SKM-1 (cell line): ENCODE data around the gene NEUROD1.

Experiments used
- DNase-seq: peaks from one replicate; lab custom pipeline; 2025; ENCODE audit not compliant: unreplicated experiment; lab: John Stamatoyannopoulos, UW

NEUROD1 gene

DNA sequence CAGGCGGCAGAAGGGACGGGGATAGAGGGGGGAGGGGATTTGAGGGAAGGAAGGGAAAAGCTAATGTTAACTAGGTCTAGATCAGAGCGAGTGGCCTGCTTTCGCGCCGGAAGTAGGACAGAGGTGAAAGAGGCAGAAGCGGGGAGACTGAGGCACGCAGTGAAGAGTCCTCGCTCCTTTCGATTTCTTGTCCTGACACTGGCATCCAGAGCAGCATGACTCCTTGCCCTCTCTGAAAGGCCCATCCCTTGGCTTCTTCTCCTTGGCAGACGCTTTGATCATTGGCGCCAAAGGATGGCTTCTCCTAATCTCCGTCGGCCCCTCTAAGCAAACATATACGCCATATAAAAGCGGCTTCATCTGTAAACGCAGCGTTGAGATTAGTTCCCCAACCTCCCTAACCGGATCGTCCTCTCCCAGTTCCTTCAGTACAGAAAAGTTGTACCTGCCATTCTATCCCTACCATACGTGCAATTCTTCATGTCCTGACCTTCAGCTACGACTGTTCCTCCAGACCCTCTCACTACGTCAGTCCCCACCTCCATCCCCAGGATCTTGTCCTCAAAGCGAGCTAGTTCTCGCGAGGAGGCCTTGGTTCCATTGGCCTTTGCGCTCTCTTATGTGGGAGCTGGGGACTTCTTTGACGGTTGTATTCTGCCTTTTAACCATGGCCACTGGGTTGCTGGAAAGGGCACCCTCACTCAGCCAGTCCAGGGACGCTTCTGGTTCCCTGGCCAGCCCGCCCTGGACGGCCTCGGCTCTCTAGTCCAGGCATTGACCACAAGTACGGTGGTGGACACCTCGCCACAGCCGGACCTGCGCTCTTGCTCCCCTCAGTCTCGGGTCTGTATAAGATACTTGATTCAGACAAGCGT, 857 bp upstream of the NEUROD1 start:
- DNase-seq: no peak

DNA sequence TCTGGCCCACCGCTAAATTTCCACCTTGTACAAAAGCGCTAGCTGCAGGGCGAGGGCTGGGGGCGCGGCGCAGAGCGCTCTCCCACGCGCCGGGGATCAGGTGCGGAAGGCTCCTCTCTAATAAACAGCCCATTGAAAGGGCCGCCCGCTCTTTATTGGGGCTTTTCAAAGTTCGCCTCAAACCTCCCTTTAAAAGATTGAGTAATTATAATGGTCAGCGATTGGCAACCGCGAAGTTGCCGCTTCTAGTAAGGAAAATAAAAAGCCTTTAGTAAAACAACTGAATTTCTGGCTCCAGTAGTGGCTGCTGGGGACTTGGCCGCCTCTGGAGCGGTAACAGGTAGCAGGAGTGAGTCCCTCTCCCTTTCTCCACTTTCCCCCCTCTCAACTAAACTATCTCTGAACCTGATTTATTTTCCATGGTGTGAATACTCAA, 755 bp downstream of the NEUROD1 start:
- no peak for DNase-seq

DNA sequence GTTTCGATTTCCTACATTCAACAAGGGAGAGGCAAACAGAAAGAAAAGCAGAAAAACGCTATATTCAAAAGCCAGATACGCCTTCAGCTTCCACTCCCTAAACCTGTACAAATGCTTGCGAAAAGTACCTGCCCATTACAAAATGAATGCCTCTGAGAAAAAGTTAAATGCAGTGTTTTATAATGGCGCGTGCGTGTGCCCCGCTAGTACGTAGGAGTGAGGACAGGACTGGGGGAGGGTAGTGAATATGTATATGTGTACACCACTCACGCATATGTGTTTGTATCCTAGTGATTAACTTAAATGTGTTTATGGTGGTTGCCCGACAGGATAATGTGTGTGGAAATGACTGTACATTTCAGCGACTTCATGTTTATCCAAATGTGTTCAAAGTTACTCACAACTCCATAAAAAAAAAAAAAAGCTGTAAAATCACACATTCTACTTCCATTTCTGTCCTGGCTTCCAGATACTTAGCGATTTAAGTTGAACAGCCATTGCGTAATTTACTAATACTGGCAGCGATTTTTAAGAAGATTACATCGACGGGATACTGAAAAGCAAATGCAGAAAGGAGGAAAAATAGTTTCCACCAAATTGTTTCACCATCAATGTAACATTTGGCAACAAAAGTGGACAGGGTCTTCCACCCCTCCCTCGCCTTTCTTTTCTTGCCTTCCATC, 1.3 kb downstream of the NEUROD1 start:
- no peak for DNase-seq

DNA sequence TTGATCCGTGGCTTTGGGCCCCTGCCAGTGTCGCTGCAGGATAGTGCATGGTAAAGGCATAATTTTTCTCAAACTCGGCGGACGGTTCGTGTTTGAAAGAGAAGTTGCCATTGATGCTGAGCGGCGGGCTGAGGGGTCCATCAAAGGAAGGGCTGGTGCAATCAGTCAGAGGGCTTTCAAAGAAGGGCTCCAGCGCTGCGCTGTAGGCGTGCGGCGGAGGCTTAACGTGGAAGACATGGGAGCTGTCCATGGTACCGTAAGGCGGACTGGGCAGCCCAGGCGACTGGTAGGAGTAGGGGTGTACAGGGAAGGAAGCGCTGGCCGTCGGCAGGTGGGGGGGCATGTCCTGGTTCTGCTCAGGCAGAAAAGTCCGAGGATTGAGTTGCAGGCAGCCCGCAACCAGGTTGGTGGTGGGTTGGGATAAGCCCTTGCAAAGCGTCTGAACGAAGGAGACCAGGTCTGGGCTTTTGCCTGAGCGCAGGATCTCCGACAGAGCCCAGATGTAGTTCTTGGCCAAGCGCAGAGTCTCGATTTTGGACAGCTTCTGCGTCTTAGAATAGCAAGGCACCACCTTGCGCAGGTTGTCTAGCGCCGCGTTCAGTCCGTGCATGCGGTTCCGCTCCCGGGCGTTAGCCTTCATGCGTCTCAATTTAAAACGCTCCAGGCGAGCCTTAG, 2.3 kb downstream of the NEUROD1 start:
- no peak for DNase-seq

DNA sequence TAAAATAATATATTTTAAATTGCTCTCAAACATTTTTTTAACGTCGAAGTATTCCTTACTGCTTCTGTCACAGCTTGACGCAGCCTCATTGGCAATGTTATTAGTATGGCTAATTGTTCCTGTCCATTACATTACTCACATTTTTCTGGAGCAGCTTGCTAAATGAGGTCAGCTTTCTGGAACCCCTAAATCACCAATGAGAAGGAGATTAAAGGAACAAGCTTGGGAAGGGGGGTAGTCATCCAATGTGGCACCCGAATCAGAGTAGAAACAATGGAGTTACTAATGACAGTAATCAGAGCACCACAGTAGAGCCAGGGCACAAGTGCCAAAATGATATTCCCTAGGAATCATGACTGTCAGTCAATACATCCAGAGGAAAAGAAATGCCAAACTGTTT, 5.1 kb downstream of the NEUROD1 start:
- no peak for DNase-seq

DNA sequence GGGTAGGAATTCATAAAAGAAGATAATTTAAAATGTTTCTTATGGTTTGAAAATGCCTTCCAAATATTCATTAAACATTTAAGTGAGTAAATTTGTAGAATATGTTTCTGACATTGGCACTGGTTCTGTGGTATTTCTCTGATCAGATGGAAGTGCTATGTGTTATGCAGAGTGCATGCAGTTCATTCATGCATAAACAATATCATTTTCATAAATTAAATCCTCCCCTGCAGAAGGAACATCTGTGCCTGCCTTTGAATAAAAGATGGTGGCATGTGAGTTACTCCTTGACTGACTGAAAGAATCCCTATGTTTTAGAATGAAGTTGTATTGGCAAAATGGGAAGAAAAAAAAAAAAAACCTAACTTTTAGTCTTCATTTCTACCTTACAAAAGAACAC, 5.9 kb downstream of the NEUROD1 start:
- no peak for DNase-seq

DNA sequence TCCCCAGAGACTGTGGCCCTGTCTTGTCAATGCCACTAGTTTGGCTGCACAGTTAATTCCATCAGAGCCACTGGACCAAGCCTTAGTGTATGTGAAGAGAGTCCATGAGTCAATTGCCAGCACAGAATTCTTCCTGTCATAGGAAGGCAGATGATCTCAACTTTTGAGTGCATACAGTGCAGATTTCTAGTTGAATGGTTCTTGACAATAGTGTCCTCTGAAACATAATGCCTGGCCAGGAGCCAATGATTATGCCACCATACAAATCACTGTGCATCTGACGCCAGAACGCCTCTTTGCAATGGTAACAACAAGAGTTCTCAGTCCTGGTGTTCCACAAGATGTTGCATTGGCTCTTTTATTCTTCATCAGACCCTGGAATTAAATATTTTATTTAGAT, 7.1 kb downstream of the NEUROD1 start:
- no peak for DNase-seq

DNA sequence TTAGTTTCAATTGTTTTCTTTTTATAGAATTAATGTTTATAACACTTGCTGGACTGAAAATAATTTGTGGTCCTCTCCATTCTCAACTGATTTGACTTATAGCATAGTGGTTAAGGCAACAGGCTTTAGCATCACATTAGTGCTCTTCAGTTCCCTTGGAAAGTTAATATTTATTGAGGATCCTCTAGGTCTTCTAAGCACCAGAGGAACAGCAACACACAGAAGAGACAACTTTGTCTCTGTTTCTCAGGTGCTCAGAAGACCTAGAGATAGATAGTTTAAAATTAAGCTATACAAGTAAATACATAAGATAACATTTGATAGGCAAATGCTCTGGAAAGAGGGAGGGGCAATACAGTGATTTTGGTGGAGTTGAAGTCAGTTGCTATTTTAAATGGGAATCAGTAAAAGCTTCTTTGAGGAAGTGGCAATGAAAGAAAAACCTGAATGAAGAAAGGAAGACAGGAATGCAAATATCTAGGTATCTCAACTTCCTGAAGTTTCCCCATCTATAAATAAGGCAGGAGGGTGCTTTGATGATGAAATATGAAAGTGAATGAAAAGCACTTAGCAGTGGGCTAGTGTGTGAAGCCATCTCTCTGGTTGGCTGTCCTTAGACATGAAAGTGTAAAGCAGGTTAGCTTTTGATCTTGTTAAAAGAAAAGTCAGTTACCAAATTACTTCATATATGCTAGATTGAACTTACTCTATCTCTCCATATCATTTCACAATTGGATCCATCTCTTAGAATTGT, 7.9 kb downstream of the NEUROD1 start:
- DNase-seq: no peak

DNA sequence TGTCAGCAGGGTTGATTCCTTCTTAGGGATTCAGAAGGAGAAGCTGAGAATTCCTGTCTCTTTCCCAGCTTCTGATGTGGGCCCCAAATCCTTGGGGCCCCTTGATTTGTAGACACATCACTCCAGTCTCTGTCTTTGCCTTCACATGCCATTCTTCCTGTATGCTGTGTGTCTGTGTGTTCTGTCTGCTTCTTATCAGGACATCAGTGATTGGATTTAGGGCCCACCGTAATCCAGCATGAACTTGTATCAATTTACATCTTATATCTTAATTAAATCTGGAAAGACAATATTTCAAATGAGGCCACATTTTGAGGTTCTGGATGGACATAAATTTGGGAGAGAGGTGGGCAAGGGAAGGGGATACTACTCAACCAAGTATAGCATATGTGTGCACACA, 9.7 kb downstream of the NEUROD1 start:
- no peak for DNase-seq

DNA sequence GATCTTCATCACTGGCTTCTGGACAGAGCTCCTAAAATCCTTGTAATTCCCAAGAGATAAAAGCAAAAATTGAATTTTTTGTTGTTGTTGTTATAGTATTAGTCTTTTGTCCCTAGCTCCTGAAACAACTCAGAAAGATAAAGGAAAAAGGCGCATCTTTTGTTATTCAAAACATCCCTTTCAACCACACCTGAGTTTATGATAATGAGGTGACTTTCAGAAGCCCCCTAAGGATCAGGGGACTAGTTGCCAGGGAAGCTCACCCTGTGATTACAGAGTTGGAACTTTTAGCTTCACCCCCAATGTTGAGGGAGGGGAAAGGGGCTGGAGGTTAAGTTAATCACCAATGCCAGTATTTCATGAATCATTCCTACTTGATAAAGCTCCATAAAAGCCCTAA, 13.1 kb downstream of the NEUROD1 start:
- no peak for DNase-seq

DNA sequence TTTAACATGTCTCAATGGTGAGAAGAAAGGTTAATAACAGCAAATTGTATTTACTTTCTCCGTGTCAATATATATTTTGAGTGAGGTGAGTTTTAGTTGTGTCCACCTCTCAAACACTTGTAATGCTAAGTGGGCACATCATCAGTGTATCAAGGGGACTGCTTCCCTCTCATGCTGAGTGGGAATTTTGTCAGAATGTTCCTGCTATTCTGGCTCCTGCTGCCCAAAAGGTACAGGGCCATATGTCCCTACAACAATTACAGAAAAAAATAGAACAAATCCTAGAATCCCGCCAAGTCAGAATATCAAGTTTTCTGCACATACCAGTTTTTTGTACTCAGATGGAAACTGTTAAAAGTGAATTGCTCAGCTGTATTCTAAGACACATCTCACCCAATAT, 18.0 kb downstream of the NEUROD1 start:
- no peak for DNase-seq

DNA sequence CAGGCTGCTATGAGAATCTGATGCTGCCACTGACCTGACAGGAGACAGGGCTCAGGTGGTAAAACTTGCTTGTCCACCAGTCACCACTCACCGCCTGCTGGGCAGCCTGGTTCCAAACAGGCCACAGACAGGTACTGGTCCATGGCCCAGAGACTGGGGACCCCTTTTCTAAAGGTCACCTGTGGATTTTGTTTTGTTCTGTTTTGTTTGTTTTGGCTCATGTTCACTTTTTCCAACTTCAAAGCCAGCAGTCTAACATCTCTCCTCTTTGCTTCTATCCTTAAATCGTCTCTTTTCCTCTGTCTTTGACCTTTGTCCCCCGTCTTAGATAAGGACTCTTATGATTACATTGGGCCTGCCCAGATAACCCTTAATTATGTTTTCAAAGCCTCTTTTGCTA, 20.1 kb downstream of the NEUROD1 start:
- DNase-seq: no peak

DNA sequence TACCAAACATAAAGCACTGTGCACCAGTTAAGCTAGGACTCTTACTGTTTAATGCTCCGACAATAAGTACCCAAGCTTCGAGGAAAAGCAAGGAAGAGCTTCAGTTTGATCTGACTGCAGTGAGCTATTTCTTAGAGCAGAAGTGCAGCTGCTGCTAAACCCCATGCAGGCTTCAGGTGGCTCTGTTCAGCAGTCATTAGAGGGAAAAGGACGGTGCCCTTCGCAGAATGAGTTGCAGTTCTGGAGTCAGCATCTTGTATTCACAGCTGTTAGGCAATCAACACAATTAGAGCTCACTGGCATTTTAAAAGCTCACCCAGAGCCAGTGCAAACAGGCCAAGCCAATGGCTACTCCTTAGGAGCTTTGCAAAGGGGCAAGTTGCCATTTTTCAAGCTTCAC, 21.9 kb downstream of the NEUROD1 start:
- DNase-seq: no peak

DNA sequence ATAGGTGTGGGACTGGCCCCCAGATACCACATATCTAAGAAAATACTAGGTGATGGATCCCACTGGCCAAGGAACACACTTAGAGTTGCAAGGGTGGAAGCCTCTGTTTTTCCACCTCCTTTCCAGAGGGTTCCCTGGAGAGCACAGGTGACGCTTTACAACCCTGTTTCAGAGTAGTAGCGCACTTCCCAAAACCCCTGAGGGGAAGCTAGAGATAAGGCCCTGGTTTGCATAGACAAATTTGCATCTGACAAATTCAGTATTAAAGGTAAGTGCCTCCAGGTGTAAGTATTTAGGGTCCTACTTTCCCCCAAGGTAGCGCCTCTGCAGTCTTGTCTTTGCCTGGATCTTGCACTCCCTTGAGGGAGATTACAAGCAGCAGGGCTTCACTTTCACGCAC, 22.9 kb downstream of the NEUROD1 start:
- DNase-seq: no peak

DNA sequence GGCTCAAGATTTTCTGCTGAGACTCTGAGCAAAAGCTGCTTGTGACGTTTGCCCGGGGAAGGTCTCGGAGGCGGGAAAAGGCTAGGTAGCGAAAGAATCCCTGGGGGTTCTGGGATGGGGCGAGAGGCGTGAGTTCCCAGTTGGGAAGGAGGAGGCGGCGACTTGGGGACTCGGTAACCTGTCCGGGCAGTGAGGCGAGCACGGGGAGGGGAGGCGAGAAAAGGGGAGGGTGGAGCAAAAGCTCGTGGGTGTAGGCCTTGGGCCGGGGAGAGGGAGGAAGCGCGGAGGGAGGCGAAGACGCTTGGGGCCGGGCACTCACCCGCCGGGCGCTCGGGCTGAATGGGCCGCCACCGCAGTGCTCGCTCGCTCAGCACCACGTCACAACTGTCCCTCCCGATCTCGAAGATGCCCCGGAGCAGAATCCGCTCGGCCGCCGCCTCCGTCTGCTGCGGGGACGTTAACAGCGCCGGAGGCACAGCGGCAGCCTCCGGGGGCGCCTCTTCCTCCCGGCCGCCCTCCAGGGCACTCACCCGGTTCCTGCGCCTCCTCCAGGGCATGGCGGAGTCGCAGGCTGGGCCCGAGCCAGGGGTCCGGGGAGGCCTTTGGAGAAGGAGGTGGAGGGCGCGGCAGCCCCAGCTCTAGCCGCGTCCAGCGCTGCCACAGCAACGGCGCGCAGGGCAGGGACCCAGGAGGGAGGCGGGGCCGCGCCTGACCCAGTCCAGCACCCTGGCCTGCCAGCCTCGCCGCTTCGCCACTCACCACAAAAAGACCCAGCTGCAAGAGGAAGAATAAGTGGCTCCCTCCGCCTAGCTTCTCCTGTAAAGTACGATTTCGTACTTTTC, 23.6 kb downstream of the NEUROD1 start, which contains the start of gene CERKL:
Gene CERKL (minus strand): TSS at position 656 of the 842 bp plus-strand sequence. CDS start 99 bp downstream, at position 557.
- peak; percentile 22 for DNase-seq

DNA sequence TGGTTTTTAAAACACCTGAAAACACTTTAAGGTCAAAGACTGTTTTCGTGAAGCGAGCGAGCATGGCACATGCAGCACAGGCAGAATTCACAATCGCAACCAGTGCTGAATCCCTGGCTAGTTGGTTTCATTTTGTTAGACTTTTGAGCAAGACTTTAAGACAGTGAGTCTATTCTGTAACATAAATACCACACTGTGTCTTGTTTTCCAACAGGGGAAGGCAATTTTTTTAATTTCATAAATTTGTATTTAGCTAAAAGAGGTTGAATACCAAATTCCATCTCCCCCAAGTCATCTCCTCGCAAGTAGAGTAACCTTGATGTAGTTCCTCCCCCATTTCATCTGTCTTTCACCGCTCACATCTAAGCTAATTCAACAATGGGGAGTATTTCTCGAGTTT, 24.8 kb downstream of the NEUROD1 start:
- DNase-seq: no peak

DNA sequence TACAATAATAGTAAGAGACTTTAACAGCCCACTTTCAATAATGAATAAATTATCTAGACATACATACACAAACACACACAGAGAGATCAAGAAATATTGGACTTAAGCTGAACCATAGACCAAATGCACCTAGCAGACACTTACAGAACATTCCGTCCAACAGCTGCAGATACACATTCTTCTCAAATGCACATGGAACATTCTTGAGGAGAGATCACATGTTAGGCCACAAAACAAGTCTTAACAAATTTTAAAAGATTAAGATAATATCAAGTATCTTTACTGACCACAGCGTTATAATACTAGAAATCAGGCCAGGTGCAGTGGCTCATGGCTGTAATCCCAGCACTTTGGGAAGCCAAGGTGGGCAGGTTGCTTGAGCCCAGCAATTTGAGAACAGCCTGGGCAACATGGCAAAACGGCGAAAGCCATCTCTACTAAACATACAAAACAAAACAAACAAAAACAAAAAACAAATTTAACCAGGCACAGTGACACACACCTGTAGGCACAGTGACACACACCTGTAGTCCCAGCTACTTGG, 30.8 kb downstream of the NEUROD1 start:
- no peak for DNase-seq

DNA sequence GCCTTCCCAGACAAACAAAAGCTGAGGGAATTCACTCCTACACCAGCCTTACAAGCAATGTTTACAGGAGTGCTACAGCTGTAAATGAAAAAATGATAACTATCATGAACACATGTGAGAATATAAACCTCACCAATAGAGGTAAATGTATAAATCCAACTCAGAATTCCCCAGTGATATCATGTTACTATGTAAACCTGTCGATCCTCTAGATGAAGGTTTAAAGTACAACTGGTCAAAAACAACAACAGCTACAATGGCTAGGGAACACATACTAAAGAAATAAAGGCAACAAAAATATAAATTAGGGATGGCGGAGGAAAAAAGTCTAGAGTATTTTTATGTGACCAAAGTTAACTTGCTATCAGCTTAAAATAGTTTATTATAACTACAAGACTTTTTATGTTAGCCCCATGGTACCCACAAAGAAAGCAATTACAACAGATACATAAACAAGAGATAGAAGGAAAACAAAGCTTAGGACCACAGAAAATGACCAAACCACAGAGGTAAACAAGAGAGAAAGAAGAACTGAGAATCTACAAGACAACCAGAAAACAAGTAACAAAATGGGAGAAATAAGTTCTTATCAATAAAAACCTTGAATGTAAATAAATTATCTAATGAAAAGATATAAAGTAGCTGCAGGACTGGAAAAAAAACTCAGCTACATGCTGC, 31.7 kb downstream of the NEUROD1 start:
- DNase-seq: no peak

DNA sequence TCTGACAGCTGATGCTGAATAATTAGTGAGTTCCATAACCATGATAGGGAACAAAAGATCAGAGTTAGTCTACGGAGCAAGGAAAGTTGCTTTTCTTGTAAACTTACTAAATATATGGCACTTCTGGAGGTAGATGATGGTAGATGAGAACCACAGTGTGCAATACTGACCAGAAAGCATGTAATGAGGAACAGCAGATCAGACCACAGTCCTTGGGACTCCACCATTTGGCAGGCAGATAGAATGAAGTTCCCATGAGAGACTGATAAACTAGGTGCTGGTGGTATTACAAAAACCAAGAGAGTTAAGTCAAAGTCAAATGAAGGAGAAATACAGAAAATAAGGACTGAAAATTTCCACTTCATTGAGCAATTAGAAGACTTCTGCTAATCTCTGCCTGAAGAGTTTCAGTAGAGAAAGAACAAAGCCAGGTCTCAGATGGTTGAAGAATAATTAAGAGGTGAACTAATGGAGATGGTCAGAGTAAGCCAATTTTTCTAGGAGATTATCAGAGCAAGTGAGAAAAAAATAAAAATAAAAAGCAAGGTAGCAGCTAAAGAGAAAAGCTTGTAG, 33.8 kb downstream of the NEUROD1 start:
- no peak for DNase-seq
